Measurements from ENCODE around the gene ADCY4.

- TF ChIP-seq CTCF (IDR thresholded peaks at IDR 0.05; ENCODE audit: insufficient read depth, low read length) (no peak), POLR2AphosphoS5 (IDR thresholded peaks at IDR 0.05; ENCODE audit: low read depth) (no peak), REST (IDR thresholded peaks at IDR 0.05; ENCODE audit: insufficient replicate concordance, low read depth) (no peak), GABPA (IDR thresholded peaks at IDR 0.05; ENCODE audit: low read depth) (no peak), SPI1 (IDR thresholded peaks at IDR 0.05; ENCODE audit: borderline replicate concordance, low read depth) (no peak)
These were observed 38.0 kb upstream of the ADCY4 start for GRCh38 chr14:24372701-24373416.

Data from HL-60 (cell line).